ENCODE measurements around the gene CDH10. TPM values are rescaled to one million over a fixed set of nuclear protein-coding genes. Genes with fewer than 3 reads are reported as not detected.

Gene CDH10
- total and polyA plus RNA-seq, 9 of the 15 experiments (the other 6 are each of a cell fraction or from before 2014, with no cell fraction given), result not detected

- Histone ChIP-seq H4K20me1 (replicated peaks; ENCODE audit: control insufficient read depth, insufficient read depth, low read length) (no peaks in the 10 kb centered on the region), H3K79me2 (ENCODE audit: control insufficient read depth, insufficient read depth, low read length) (no peaks in the 10 kb centered on the region), H2AFZ (ENCODE audit: low read depth, low read length) (no peak overlapping the region), H3K9ac (ENCODE audit: insufficient read depth in 1 of 2, low read depth in 2 of 2, low read length in 2 of 2) (no peak overlapping the region), H3K4me1 (replicated peaks in 1 of 2; ENCODE audit: control insufficient read depth in 2 of 2, insufficient read depth in 2 of 2, low read length in 2 of 2) (no peaks in the 10 kb centered on the region), H3K4me2 (ENCODE audit: insufficient read depth, low read length) (no peak overlapping the region), H3K36me3 (ENCODE audit: control insufficient read depth, insufficient read depth, low read length) (no peaks in the 10 kb centered on the region), H3K27ac (ENCODE audit: extremely low read depth, low read depth, low read length) (no peak overlapping the region), H3K9me3 (replicated peaks; ENCODE audit: control insufficient read depth, insufficient read depth, low read depth, low read length) (peaks cover 2% of the 10 kb centered on the region; the same call in 1 of the 2 replicates), H3K4me3 (no peak overlapping the region), H3K27me3 (ENCODE audit: control insufficient read depth in 2 of 2, insufficient read depth in 2 of 2, low read length in 2 of 2) (no peaks in the 10 kb centered on the region), H3K9me1 (ENCODE audit: control insufficient read depth, insufficient read depth, low read length) (no peaks in the 10 kb centered on the region)
- DNase-seq (ENCODE audit: extremely low read depth in 1 of 4, low spot score in 3 of 4) (no peak), FAIRE-seq (no peak), ATAC-seq (no peak)
- CTCF ChIA-PET (ENCODE audit: low intra/inter-chr PET ratio), result interaction anchor here (0.7 kb wide), 1 partner anchor 24 kb away, joined by 5 read pairs; no protein-coding TSS in a partner anchor
- intact Hi-C loops (cut with micrococcal nuclease), result no loop called here
- TF ChIP-seq ETV5 (CRISPR knock-in tag; IDR thresholded peaks at IDR 0.05; ENCODE audit: low read depth) (no peak), ZBTB2 (IDR thresholded peaks at IDR 0.05) (no peak), SAFB2 (IDR thresholded peaks at IDR 0.05; ENCODE audit: borderline replicate concordance, low read depth, low read length, severe bottlenecking) (no peak), SPI1 (IDR thresholded peaks at IDR 0.05; ENCODE audit: borderline replicate concordance, low read depth, low read length) (no peak), SNIP1 (IDR thresholded peaks at IDR 0.05; ENCODE audit: low read depth) (no peak), CREB5 (CRISPR knock-in tag; IDR thresholded peaks at IDR 0.05) (no peak), HNRNPH1 (optimal IDR thresholded peaks at IDR 0.05; ENCODE audit: low read depth, low read length) (no peak), PREB (CRISPR knock-in tag; IDR thresholded peaks at IDR 0.05) (no peak), BRD9 (IDR thresholded peaks at IDR 0.05; ENCODE audit: low read depth, partially characterized antibody) (no peak), PRPF4 (IDR thresholded peaks at IDR 0.05; ENCODE audit: insufficient read depth, low read depth, low read length, poor library complexity, severe bottlenecking) (no peak), TAF15 (IDR thresholded peaks at IDR 0.05; ENCODE audit: low read depth, low read length) (no peak), ZFX (CRISPR knock-in tag; IDR thresholded peaks at IDR 0.05) (no peak), ZNF695 (CRISPR knock-in tag; IDR thresholded peaks at IDR 0.05) (no peak), DNMT1 (IDR thresholded peaks at IDR 0.05) (no peak), ZNF121 (CRISPR knock-in tag; conservative IDR thresholded peaks at IDR 0.05) (no peak)
- TF ChIP-seq, protein P1, sequence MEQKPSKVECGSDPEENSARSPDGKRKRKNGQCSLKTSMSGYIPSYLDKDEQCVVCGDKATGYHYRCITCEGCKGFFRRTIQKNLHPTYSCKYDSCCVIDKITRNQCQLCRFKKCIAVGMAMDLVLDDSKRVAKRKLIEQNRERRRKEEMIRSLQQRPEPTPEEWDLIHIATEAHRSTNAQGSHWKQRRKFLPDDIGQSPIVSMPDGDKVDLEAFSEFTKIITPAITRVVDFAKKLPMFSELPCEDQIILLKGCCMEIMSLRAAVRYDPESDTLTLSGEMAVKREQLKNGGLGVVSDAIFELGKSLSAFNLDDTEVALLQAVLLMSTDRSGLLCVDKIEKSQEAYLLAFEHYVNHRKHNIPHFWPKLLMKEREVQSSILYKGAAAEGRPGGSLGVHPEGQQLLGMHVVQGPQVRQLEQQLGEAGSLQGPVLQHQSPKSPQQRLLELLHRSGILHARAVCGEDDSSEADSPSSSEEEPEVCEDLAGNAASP (IDR thresholded peaks at IDR 0.05), result no peak
- POLR2A ChIA-PET, result no interaction called here
- WGBS (ENCODE audit: insufficient coverage, low coverage, missing lambda C conversion rate), result 0% methylated on average over 1 of the region's 1 CpG
- BruUV-seq (replicated peaks), result no TSS peak
- in situ Hi-C loops (cut with MboI), result no loop called here
These were observed 45.8 kb downstream of the CDH10 start for GRCh38 chr5:24598956-24599355.

Data from K562 (cell line).